ENCODE measurements around the gene ANO3.

Gene ANO3

DNA sequence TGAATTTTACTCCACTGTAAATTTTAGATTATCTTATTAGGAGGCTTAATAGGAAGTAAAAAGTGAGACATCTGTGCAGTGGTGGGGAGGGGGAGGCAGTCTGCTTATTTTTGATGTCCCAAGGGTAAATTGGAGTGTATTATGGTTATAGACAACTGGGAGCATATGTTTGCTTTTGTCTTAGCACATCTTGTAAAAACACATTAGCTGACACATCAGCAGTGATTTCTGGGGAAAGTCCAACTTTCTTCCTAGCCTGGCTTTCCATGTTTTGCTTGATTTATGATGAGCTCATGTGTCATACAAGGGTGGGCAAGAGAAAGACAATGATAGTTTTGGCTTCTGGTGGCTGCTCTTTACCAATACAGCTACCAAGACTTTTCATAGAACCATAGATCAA is 4.0 kb downstream of the ANO3 start:
- no peak for DNase-seq (ENCODE audit: low read depth)
- H3K4me3 ChIP-seq (ENCODE audit: low read depth, low read length), result no peak overlapping the region
- TF ChIP-seq, protein P1, sequence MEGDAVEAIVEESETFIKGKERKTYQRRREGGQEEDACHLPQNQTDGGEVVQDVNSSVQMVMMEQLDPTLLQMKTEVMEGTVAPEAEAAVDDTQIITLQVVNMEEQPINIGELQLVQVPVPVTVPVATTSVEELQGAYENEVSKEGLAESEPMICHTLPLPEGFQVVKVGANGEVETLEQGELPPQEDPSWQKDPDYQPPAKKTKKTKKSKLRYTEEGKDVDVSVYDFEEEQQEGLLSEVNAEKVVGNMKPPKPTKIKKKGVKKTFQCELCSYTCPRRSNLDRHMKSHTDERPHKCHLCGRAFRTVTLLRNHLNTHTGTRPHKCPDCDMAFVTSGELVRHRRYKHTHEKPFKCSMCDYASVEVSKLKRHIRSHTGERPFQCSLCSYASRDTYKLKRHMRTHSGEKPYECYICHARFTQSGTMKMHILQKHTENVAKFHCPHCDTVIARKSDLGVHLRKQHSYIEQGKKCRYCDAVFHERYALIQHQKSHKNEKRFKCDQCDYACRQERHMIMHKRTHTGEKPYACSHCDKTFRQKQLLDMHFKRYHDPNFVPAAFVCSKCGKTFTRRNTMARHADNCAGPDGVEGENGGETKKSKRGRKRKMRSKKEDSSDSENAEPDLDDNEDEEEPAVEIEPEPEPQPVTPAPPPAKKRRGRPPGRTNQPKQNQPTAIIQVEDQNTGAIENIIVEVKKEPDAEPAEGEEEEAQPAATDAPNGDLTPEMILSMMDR (IDR thresholded peaks at IDR 0.05; ENCODE audit: low read depth, low read length), result no peak
- no peak for TF ChIP-seq MYC (IDR thresholded peaks at IDR 0.05; ENCODE audit: low read depth, low read length)
- TF ChIP-seq, protein P2, sequence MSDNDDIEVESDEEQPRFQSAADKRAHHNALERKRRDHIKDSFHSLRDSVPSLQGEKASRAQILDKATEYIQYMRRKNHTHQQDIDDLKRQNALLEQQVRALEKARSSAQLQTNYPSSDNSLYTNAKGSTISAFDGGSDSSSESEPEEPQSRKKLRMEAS (IDR thresholded peaks at IDR 0.05; ENCODE audit: low read depth, low read length), result no peak
- TF ChIP-seq POLR2A (IDR thresholded peaks at IDR 0.05; ENCODE audit: extremely low read depth, insufficient read length), result no peak

- TF ChIP-seq POLR2A (IDR thresholded peaks at IDR 0.05; ENCODE audit: extremely low read depth, insufficient read length) (no peak), MYC (IDR thresholded peaks at IDR 0.05; ENCODE audit: low read depth, low read length) (no peak)
- TF ChIP-seq, protein P2 (IDR thresholded peaks at IDR 0.05; ENCODE audit: low read depth, low read length), result no peak
- TF ChIP-seq, protein P1 (IDR thresholded peaks at IDR 0.05; ENCODE audit: low read depth, low read length), result no peak
- no peak for DNase-seq (ENCODE audit: low read depth)
- no peak overlapping the region for H3K4me3 ChIP-seq (ENCODE audit: low read depth, low read length)
These were observed 12.7 kb downstream of the ANO3 start for GRCh38 chr11:26344647-26345046.

GRCh38 chr11:26348776-26349175 is 16.8 kb downstream of the ANO3 start:
- DNase-seq (ENCODE audit: low read depth), result peak; percentile 5
- H3K4me3 ChIP-seq (ENCODE audit: low read depth, low read length), result no peak overlapping the region
- TF ChIP-seq, protein P1 (IDR thresholded peaks at IDR 0.05; ENCODE audit: low read depth, low read length), result no peak

- no peak overlapping the region for H3K4me3 ChIP-seq (ENCODE audit: low read depth, low read length)
- no peak for DNase-seq (ENCODE audit: low read depth)
- no peak for TF ChIP-seq MYC (IDR thresholded peaks at IDR 0.05; ENCODE audit: low read depth, low read length)
- TF ChIP-seq, protein P2 (IDR thresholded peaks at IDR 0.05; ENCODE audit: low read depth, low read length), result no peak
- TF ChIP-seq POLR2A (IDR thresholded peaks at IDR 0.05; ENCODE audit: extremely low read depth, insufficient read length), result no peak
- TF ChIP-seq, protein P1 (IDR thresholded peaks at IDR 0.05; ENCODE audit: low read depth, low read length), result no peak
These were observed 18.1 kb downstream of the ANO3 start for GRCh38 chr11:26350002-26350401.

- no peak for DNase-seq (ENCODE audit: low read depth)
- TF ChIP-seq POLR2A (IDR thresholded peaks at IDR 0.05; ENCODE audit: extremely low read depth, insufficient read length) (no peak), MYC (IDR thresholded peaks at IDR 0.05; ENCODE audit: low read depth, low read length) (no peak)
- TF ChIP-seq, protein P1 (IDR thresholded peaks at IDR 0.05; ENCODE audit: low read depth, low read length), result no peak
- TF ChIP-seq, protein P2 (IDR thresholded peaks at IDR 0.05; ENCODE audit: low read depth, low read length), result no peak
- no peak overlapping the region for H3K4me3 ChIP-seq (ENCODE audit: low read depth, low read length)
These were observed 21.1 kb downstream of the ANO3 start for GRCh38 chr11:26353010-26353409.

DNA sequence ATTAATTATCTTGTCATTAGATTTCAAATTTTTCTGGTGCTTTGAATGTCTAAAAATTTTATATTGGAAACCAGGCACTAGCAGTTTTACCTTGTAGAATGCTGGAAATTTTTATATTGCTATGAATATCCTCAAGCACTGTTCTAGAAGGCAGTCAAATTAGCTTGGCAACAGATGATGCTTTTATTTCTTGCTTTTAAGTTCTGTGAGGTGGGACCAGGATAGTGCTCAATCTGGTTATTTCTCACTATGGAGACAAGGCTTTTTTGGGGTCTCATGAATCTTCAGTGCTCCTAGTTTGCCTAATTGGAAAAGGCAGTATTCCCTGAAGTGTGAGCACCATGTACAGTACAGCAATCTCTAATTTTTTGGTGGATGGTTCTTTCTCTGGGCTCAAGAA is 27.1 kb downstream of the ANO3 start:
- H3K4me3 ChIP-seq (ENCODE audit: low read depth, low read length), result no peak overlapping the region
- TF ChIP-seq POLR2A (IDR thresholded peaks at IDR 0.05; ENCODE audit: extremely low read depth, insufficient read length) (no peak), MYC (IDR thresholded peaks at IDR 0.05; ENCODE audit: low read depth, low read length) (no peak)
- TF ChIP-seq, protein P2 (IDR thresholded peaks at IDR 0.05; ENCODE audit: low read depth, low read length), result no peak
- TF ChIP-seq, protein P1 (IDR thresholded peaks at IDR 0.05; ENCODE audit: low read depth, low read length), result no peak
- no peak for DNase-seq (ENCODE audit: low read depth)

Data from NB4 (cell line).